ENCODE results near the gene ZFYVE28.
"Not testable (repeated sequence)": the region's sequence is repeated elsewhere in the genome, so short reads cannot be mapped to it uniquely, and the experiment has no call there.

ZFYVE28 gene

GRCh38 chr4:2446656-2447564, 28.5 kb upstream of the ZFYVE28 start:
- DNase-seq (ENCODE audit: low read depth), result no peak

GRCh38 chr4:2445571-2445970, 27.1 kb upstream of the ZFYVE28 start:
- DNase-seq (ENCODE audit: low read depth), result no peak

- DNase-seq (ENCODE audit: low read depth), result no peak
Observed at GRCh38 chr4:2445130-2445529, 26.7 kb upstream of the ZFYVE28 start.

- DNase-seq (ENCODE audit: low read depth), result no peak
Observed at GRCh38 chr4:2443956-2444740, 25.7 kb upstream of the ZFYVE28 start.

GRCh38 chr4:2443061-2443730, 24.8 kb upstream of the ZFYVE28 start:
- DNase-seq (ENCODE audit: low read depth), result no peak

- DNase-seq (ENCODE audit: low read depth), result no peak
Observed at GRCh38 chr4:2442175-2442993, 23.9 kb upstream of the ZFYVE28 start.

- peak; percentile 54 for DNase-seq (ENCODE audit: low read depth)
Observed at GRCh38 chr4:2441393-2442174, 23.1 kb upstream of the ZFYVE28 start.

- no peak for DNase-seq (ENCODE audit: low read depth)
Observed at GRCh38 chr4:2438822-2439718, 20.6 kb upstream of the ZFYVE28 start.

GRCh38 chr4:2437475-2438215, 19.2 kb upstream of the ZFYVE28 start:
- DNase-seq (ENCODE audit: low read depth), result no peak

- no peak for DNase-seq (ENCODE audit: low read depth)
Observed at GRCh38 chr4:2436761-2437474, 18.5 kb upstream of the ZFYVE28 start.

- DNase-seq (ENCODE audit: low read depth), result no peak
Observed at GRCh38 chr4:2436301-2436700, 17.9 kb upstream of the ZFYVE28 start.

- no peak for DNase-seq (ENCODE audit: low read depth)
Observed at GRCh38 chr4:2434420-2434819, 16.0 kb upstream of the ZFYVE28 start.

GRCh38 chr4:2433609-2434350, 15.3 kb upstream of the ZFYVE28 start:
- no peak for DNase-seq (ENCODE audit: low read depth)

GRCh38 chr4:2432991-2433530, 14.6 kb upstream of the ZFYVE28 start:
- DNase-seq (ENCODE audit: low read depth), result no peak

GRCh38 chr4:2432004-2432403, 13.6 kb upstream of the ZFYVE28 start:
- DNase-seq (ENCODE audit: low read depth), result no peak

GRCh38 chr4:2429945-2430757, 11.7 kb upstream of the ZFYVE28 start:
- DNase-seq (ENCODE audit: low read depth), result not testable (repeated sequence)
